ENCODE results near the gene B4GAT1. TPM values are rescaled to one million over a fixed set of nuclear protein-coding genes. Genes with fewer than 3 reads are reported as not detected.
A peak's percentile ranks its signal among the peaks of the same experiment; 100 is the strongest.

B4GAT1 gene
- total and polyA plus RNA-seq, 9 of the 15 experiments (the other 6 are each of a cell fraction or from before 2014, with no cell fraction given), result 0.86 to 9.5 (median 3.8) TPM

DNA sequence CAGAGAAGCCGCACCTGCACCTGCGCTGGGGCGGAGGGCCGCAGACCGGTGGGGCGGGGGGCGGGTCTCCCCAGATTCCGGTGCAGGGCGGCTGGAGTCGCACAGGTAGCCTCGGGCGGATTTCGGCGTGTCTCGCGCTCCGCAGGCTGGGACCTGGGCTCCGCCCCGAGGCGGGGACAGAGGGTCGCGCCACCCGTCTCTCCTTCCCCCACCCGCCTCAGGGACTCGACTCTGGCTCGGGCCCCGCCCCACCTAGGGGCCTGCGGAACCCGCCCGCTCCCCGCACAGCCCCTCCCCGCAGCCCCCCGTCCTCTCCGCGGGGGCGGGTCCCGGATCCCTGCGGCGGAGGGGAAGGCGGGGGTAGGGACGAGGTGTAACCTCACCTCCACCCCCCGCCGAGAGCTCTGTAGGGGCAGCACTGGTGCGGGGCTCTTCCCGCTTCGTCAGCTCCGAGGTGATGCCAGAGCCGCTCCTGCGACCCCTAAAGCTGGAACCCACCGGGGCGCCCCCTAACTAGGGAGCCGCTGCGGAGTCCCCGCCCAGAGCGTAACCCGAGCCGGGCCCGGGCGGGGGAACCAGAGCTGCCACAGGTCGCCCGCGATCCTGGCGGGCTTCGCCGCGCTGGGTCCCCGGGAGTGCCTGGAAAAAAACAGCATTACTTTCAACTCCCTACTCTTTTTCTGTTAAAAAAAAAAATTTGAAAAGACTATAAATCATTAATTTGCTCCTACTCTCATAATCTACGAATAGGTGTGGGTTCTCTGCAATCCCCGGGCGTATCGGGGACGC, 24.4 kb upstream of the B4GAT1 start, which contains the start of gene SLC29A2 (continued):
- TF ChIP-seq ZNF707 (CRISPR knock-in tag; conservative IDR thresholded peaks at IDR 0.05) (no peak), HNRNPK (IDR thresholded peaks at IDR 0.05; ENCODE audit: low read depth, low read length, poor library complexity, severe bottlenecking) (no peak), PHB2 (IDR thresholded peaks at IDR 0.05; ENCODE audit: low read depth) (no peak), CBFB (CRISPR knock-in tag; IDR thresholded peaks at IDR 0.05) (no peak), YY1 (IDR thresholded peaks at IDR 0.05; ENCODE audit: borderline replicate concordance in 1 of 3, control insufficient read depth in 1 of 3, extremely low read depth in 1 of 3, insufficient read depth in 3 of 3, insufficient read length in 1 of 3, insufficient replicate concordance in 2 of 3, low read depth in 1 of 3, low read length in 2 of 3) (peak in 1 of 3 experiments; percentile 44), GATAD2B (IDR thresholded peaks at IDR 0.05; ENCODE audit: borderline replicate concordance) (peak; percentile 25; the same call in 1 of the 2 replicates), MXI1 (IDR thresholded peaks at IDR 0.05; ENCODE audit: low read depth, low read length) (peak; percentile 73), SMARCC2 (IDR thresholded peaks at IDR 0.05; ENCODE audit: low read depth) (0 out of 2 replicates have a peak, but pooled peaks have one; percentile 13), HNRNPH1 (optimal IDR thresholded peaks at IDR 0.05; ENCODE audit: low read depth, low read length) (no peak), RBFOX2 (IDR thresholded peaks at IDR 0.05; ENCODE audit: low read depth, low read length) (peak; percentile 83), CREM (IDR thresholded peaks at IDR 0.05; ENCODE audit: low read depth) (peak; percentile 15; the same call in 1 of the 2 replicates), ZNF668 (CRISPR knock-in tag; IDR thresholded peaks at IDR 0.05) (no peak), MAZ (CRISPR knock-in tag; conservative IDR thresholded peaks at IDR 0.05 in 1 of 2, IDR thresholded peaks at IDR 0.05 in 1 of 2) (peak; percentile 91 to 98), ZNF23 (CRISPR knock-in tag; IDR thresholded peaks at IDR 0.05) (no peak), ZNF197 (CRISPR knock-in tag; IDR thresholded peaks at IDR 0.05; ENCODE audit: low read depth) (0 out of 2 replicates have a peak, but pooled peaks have one; percentile 5), ZNF24 (IDR thresholded peaks at IDR 0.05) (no peak), TOE1 (IDR thresholded peaks at IDR 0.05; ENCODE audit: borderline replicate concordance) (no peak), TOE1 (CRISPR knock-in tag; IDR thresholded peaks at IDR 0.05; ENCODE audit: borderline replicate concordance, low read depth) (no peak), CBX3 (IDR thresholded peaks at IDR 0.05; ENCODE audit: borderline replicate concordance in 1 of 2, low read length in 2 of 2) (no peak; a peak in 1 of 3 replicates), BRD4 (IDR thresholded peaks at IDR 0.05) (peak; percentile 45; the same call in 1 of the 2 replicates), E2F3 (CRISPR knock-in tag; IDR thresholded peaks at IDR 0.05) (0 out of 2 replicates have a peak, but pooled peaks have one; percentile 38)
- TF ChIP-seq, protein P1, sequence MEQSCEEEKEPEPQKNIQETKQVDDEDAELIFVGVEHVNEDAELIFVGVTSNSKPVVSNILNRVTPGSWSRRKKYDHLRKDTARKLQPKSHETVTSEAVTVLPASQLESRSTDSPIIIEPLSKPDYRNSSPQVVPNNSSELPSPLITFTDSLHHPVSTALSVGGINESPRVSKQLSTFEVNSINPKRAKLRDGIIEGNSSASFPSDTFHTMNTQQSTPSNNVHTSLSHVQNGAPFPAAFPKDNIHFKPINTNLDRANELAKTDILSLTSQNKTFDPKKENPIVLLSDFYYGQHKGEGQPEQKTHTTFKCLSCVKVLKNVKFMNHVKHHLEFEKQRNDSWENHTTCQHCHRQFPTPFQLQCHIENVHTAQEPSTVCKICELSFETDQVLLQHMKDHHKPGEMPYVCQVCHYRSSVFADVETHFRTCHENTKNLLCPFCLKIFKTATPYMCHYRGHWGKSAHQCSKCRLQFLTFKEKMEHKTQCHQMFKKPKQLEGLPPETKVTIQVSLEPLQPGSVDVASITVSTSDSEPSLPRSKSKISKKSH (CRISPR knock-in tag; IDR thresholded peaks at IDR 0.05), result no peak
- TF ChIP-seq, protein P2, sequence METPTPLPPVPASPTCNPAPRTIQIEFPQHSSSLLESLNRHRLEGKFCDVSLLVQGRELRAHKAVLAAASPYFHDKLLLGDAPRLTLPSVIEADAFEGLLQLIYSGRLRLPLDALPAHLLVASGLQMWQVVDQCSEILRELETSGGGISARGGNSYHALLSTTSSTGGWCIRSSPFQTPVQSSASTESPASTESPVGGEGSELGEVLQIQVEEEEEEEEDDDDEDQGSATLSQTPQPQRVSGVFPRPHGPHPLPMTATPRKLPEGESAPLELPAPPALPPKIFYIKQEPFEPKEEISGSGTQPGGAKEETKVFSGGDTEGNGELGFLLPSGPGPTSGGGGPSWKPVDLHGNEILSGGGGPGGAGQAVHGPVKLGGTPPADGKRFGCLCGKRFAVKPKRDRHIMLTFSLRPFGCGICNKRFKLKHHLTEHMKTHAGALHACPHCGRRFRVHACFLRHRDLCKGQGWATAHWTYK (CRISPR knock-in tag; IDR thresholded peaks at IDR 0.05), result no peak
- TF ChIP-seq, protein P3, sequence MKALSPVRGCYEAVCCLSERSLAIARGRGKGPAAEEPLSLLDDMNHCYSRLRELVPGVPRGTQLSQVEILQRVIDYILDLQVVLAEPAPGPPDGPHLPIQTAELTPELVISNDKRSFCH (CRISPR knock-in tag; IDR thresholded peaks at IDR 0.05), result no peak
- TF ChIP-seq, protein P3 (tag; IDR thresholded peaks at IDR 0.05), result no peak
